Activated T-cell treated with anti-CD3 and anti-CD28 coated beads, Interleukin-2, amount 50 U/mL, for 72 hours (primary cell): ENCODE results near the gene TM4SF20. TPM values are rescaled to one million over a fixed set of nuclear protein-coding genes. Genes with fewer than 3 reads are reported as not detected.

Experiments
- ATAC-seq, 2 donors: fragments of 150-1000 bp; cut with Tn5 transposase; replicated peaks in 1 of 2; 2 replicates each; pipeline ENCODE4 v1.10.0; 2021; ENCODE audit warnings: moderate library complexity in 2 of 2, mild to moderate bottlenecking in 1 of 2
- DNase-seq, 2 donors: peaks; one replicate each; pipeline ENCODE4 v3.0.0; 2021 to 2022; ENCODE audit warnings: mixed read lengths in 1 of 2
- H3K27ac Mint-ChIP-seq: one replicate; pipeline ENCODE4 v1.8.0; 2022; ENCODE audit warnings: mild to moderate bottlenecking, moderate library complexity, mixed read lengths
- H3K27me3 Mint-ChIP-seq: one replicate; pipeline ENCODE4 v1.8.0; 2022; ENCODE audit warnings: low read depth, mixed read lengths
- H3K36me3 Mint-ChIP-seq, 2 donors: one replicate each; pipeline ENCODE4 v1.8.0; 2022; ENCODE audit warnings: mixed read lengths in 2 of 2, mild to moderate bottlenecking in 1 of 2; ENCODE audit not compliant: insufficient read depth in 2 of 2
- H3K4me1 Mint-ChIP-seq: one replicate; pipeline ENCODE4 v1.8.0; 2022; ENCODE audit warnings: low read depth, mixed read lengths
- H3K4me3 Mint-ChIP-seq, 2 donors: one replicate each; pipeline ENCODE4 v1.8.0; 2022; ENCODE audit warnings: mild to moderate bottlenecking in 2 of 2, mixed read lengths in 2 of 2, moderate library complexity in 2 of 2
- H3K9me3 Mint-ChIP-seq, 2 donors: one replicate each; pipeline ENCODE4 v1.8.0; 2022; ENCODE audit warnings: mixed read lengths in 2 of 2
- total RNA-seq, 2 donors: library from RNA; stranded (reverse); gene quantifications; one replicate each; pipeline ENCODE4 v1.2.3, GENCODE V29; 2022

The TM4SF20 gene
- total RNA-seq, 2 donors from 2014 or later = not detected

- ATAC-seq (no peak), DNase-seq (no peak)
- H3K9me3 Mint-ChIP-seq = no peaks in the 10 kb centered on the region
- no peaks in the 10 kb centered on the region for H3K4me1 Mint-ChIP-seq
- H3K27me3 Mint-ChIP-seq = no peaks in the 10 kb centered on the region
- H3K4me3 Mint-ChIP-seq = no peak overlapping the region
- no peak overlapping the region for H3K27ac Mint-ChIP-seq
- H3K36me3 Mint-ChIP-seq = peaks cover 1 to 3% of the 10 kb centered on the region in 2 donors
Measured at GRCh38 chr2:227341553-227341952, 37.6 kb downstream of the TM4SF20 start.

- no peak for DNase-seq
- H3K36me3 Mint-ChIP-seq = peaks cover 6 to 14% of the 10 kb centered on the region in 2 donors
- H3K4me1 Mint-ChIP-seq = peaks cover 11% of the 10 kb centered on the region
- H3K4me3 Mint-ChIP-seq = no peak overlapping the region
- H3K27ac Mint-ChIP-seq = no peak overlapping the region
- H3K27me3 Mint-ChIP-seq = no peaks in the 10 kb centered on the region
- no peaks in the 10 kb centered on the region for H3K9me3 Mint-ChIP-seq
- no peak for ATAC-seq
Measured at GRCh38 chr2:227340106-227340505, 39.0 kb downstream of the TM4SF20 start.

GRCh38 chr2:227339098-227339599 is 40.0 kb downstream of the TM4SF20 start:
- Mint-ChIP-seq H3K4me1 (peaks cover 21% of the 10 kb centered on the region), H3K9me3 (no peaks in the 10 kb centered on the region), H3K27me3 (no peaks in the 10 kb centered on the region), H3K36me3 (peaks cover 6 to 16% of the 10 kb centered on the region in 2 donors), H3K4me3 (no peak overlapping the region), H3K27ac (no peak overlapping the region)
- DNase-seq (no peak), ATAC-seq (no peak)

- H3K9me3 Mint-ChIP-seq = no peaks in the 10 kb centered on the region
- no peaks in the 10 kb centered on the region for H3K27me3 Mint-ChIP-seq
- H3K4me3 Mint-ChIP-seq = no peak overlapping the region
- peaks cover 23% of the 10 kb centered on the region for H3K4me1 Mint-ChIP-seq
- DNase-seq (no peak), ATAC-seq (no peak)
- H3K27ac Mint-ChIP-seq = no peak overlapping the region
- H3K36me3 Mint-ChIP-seq = peaks cover 7 to 21% of the 10 kb centered on the region in 2 donors
Measured at GRCh38 chr2:227337442-227337841, 41.7 kb downstream of the TM4SF20 start.

- Mint-ChIP-seq H3K4me1 (peaks cover 23% of the 10 kb centered on the region), H3K36me3 (peaks cover 9 to 24% of the 10 kb centered on the region in 2 donors), H3K9me3 (no peaks in the 10 kb centered on the region), H3K4me3 (peak overlapping the region in 1 of 2 donors; percentile 33), H3K27ac (peak overlapping the region; percentile 59), H3K27me3 (no peaks in the 10 kb centered on the region)
- DNase-seq = no peak
- peak; percentile 45 to 55 for ATAC-seq
Measured at GRCh38 chr2:227335713-227336112, 43.4 kb downstream of the TM4SF20 start.

- peaks cover 52% of the 10 kb centered on the region for H3K4me1 Mint-ChIP-seq
- H3K27ac Mint-ChIP-seq = peak overlapping the region; percentile 38
- ATAC-seq = no peak
- peak overlapping the region; percentile 66 to 93 for H3K4me3 Mint-ChIP-seq
- DNase-seq = no peak
- H3K27me3 Mint-ChIP-seq = peaks cover 12% of the 10 kb centered on the region
- H3K36me3 Mint-ChIP-seq = peaks cover 0 to 8% of the 10 kb centered on the region in 2 donors
- H3K9me3 Mint-ChIP-seq = no peaks in the 10 kb centered on the region
Measured at GRCh38 chr2:227326783-227327182, 52.3 kb downstream of the TM4SF20 start.

- DNase-seq (no peak), ATAC-seq (no peak)
- peaks cover 0 to 8% of the 10 kb centered on the region in 2 donors for H3K36me3 Mint-ChIP-seq
- peak overlapping the region; percentile 93 to 96 for H3K4me3 Mint-ChIP-seq
- H3K9me3 Mint-ChIP-seq = peaks cover 0 to 3% of the 10 kb centered on the region in 2 donors
- peaks cover 12% of the 10 kb centered on the region for H3K27me3 Mint-ChIP-seq
- H3K27ac Mint-ChIP-seq = peak overlapping the region; percentile 95
- peaks cover 52% of the 10 kb centered on the region for H3K4me1 Mint-ChIP-seq
Measured at GRCh38 chr2:227325839-227326195, 53.3 kb downstream of the TM4SF20 start.

- peak within 1 kb of the TSS; percentile 95 for H3K27ac Mint-ChIP-seq
- peak within 1 kb of the TSS; percentile 93 to 96 for H3K4me3 Mint-ChIP-seq
- ATAC-seq = peak; percentile 99
Measured at GRCh38 chr2:227324995-227325838, 53.9 kb downstream of the TM4SF20 start, which contains the start of gene MFF. Gene MFF (plus strand): TSS chr2:227325251. CDS start chr2:227330666, 5,415 bp downstream.

GRCh38 chr2:227324642-227324994 is 54.5 kb downstream of the TM4SF20 start:
- Mint-ChIP-seq H3K4me1 (peaks cover 52% of the 10 kb centered on the region), H3K36me3 (peaks cover 0 to 8% of the 10 kb centered on the region in 2 donors), H3K4me3 (peak overlapping the region; percentile 93 to 96), H3K27ac (peak overlapping the region; percentile 86), H3K9me3 (peaks cover 0 to 3% of the 10 kb centered on the region in 2 donors), H3K27me3 (peaks cover 12% of the 10 kb centered on the region)
- ATAC-seq (peak in 1 of 2 donors; percentile 16), DNase-seq (peak in 1 of 2 donors; percentile 12)

More at GRCh38 chr2:227324995-227325838, 53.9 kb downstream of the TM4SF20 start, which contains the start of gene MFF:
- peaks cover 0 to 8% of the 10 kb centered on the region in 2 donors for H3K36me3 Mint-ChIP-seq
- peaks cover 0 to 3% of the 10 kb centered on the region in 2 donors for H3K9me3 Mint-ChIP-seq
- H3K4me1 Mint-ChIP-seq = peaks cover 52% of the 10 kb centered on the region
- DNase-seq = peak; percentile 93 to 95
- peaks cover 12% of the 10 kb centered on the region for H3K27me3 Mint-ChIP-seq

GRCh38 chr2:227323818-227324217 is 55.3 kb downstream of the TM4SF20 start:
- peaks cover 51% of the 10 kb centered on the region for H3K4me1 Mint-ChIP-seq
- H3K36me3 Mint-ChIP-seq = peaks cover 0 to 8% of the 10 kb centered on the region in 2 donors
- ATAC-seq (no peak), DNase-seq (no peak)
- peaks cover 0 to 3% of the 10 kb centered on the region in 2 donors for H3K9me3 Mint-ChIP-seq
- peaks cover 12% of the 10 kb centered on the region for H3K27me3 Mint-ChIP-seq
- H3K27ac Mint-ChIP-seq = no peak overlapping the region
- peak overlapping the region; percentile 93 to 96 for H3K4me3 Mint-ChIP-seq

- H3K4me3 Mint-ChIP-seq = no peak overlapping the region
Measured at GRCh38 chr2:227322530-227323205, 56.4 kb downstream of the TM4SF20 start.

GRCh38 chr2:227320305-227321094 is 58.6 kb downstream of the TM4SF20 start:
- Mint-ChIP-seq H3K4me1 (peaks cover 22% of the 10 kb centered on the region), H3K27me3 (peaks cover 19% of the 10 kb centered on the region), H3K27ac (no peak overlapping the region), H3K4me3 (no peak overlapping the region), H3K36me3 (peaks cover 0 to 9% of the 10 kb centered on the region in 2 donors), H3K9me3 (peaks cover 5 to 10% of the 10 kb centered on the region in 2 donors)
- no peak for DNase-seq
- ATAC-seq = no peak

More at GRCh38 chr2:227322530-227323205, 56.4 kb downstream of the TM4SF20 start:
- no peak overlapping the region for H3K27ac Mint-ChIP-seq
- H3K4me1 Mint-ChIP-seq = peaks cover 42% of the 10 kb centered on the region
- H3K9me3 Mint-ChIP-seq = peaks cover 0 to 8% of the 10 kb centered on the region in 2 donors
- H3K27me3 Mint-ChIP-seq = peaks cover 12% of the 10 kb centered on the region
- peaks cover 0 to 8% of the 10 kb centered on the region in 2 donors for H3K36me3 Mint-ChIP-seq
- no peak for ATAC-seq
- no peak for DNase-seq
